GM19193 (cell line): ENCODE data around the gene SLC19A2.

Experiments used
- POLR2A ChIP-seq: IDR thresholded peaks from 4 replicates; pipeline ENCODE4 v1.6.1; 2011; ENCODE audit not compliant: insufficient read depth, insufficient read length; ENCODE audit errors: extremely low read depth

SLC19A2 gene

GRCh38 chr1:169485431-169486280 is at the start of gene SLC19A2:
SLC19A2 (minus strand) TSS chr1:169485944; CDS start chr1:169485766, 178 bp downstream.
- TF ChIP-seq POLR2A = peak; percentile 92

- no peak for TF ChIP-seq POLR2A
Measured at GRCh38 chr1:169534653-169535052, 48.9 kb upstream of the SLC19A2 start.

- no peak for TF ChIP-seq POLR2A
Measured at GRCh38 chr1:169530448-169530847, 44.7 kb upstream of the SLC19A2 start.

- no peak for TF ChIP-seq POLR2A
Measured at GRCh38 chr1:169529068-169529642, 43.4 kb upstream of the SLC19A2 start.

GRCh38 chr1:169528215-169529067 is 42.7 kb upstream of the SLC19A2 start:
- no peak for TF ChIP-seq POLR2A

- no peak for TF ChIP-seq POLR2A
Measured at GRCh38 chr1:169527451-169528214, 41.9 kb upstream of the SLC19A2 start.

GRCh38 chr1:169527001-169527400 is 41.3 kb upstream of the SLC19A2 start:
- no peak for TF ChIP-seq POLR2A

GRCh38 chr1:169526120-169526832 is 40.5 kb upstream of the SLC19A2 start:
- no peak for TF ChIP-seq POLR2A

GRCh38 chr1:169525391-169525790 is 39.6 kb upstream of the SLC19A2 start:
- no peak for TF ChIP-seq POLR2A

- TF ChIP-seq POLR2A = no peak
Measured at GRCh38 chr1:169523904-169524303, 38.2 kb upstream of the SLC19A2 start.

- TF ChIP-seq POLR2A = no peak
Measured at GRCh38 chr1:169521226-169521625, 35.5 kb upstream of the SLC19A2 start.

- no peak for TF ChIP-seq POLR2A
Measured at GRCh38 chr1:169517558-169518186, 31.9 kb upstream of the SLC19A2 start.

- no peak for TF ChIP-seq POLR2A
Measured at GRCh38 chr1:169515641-169516040, 29.9 kb upstream of the SLC19A2 start.

- TF ChIP-seq POLR2A = no peak
Measured at GRCh38 chr1:169514566-169515270, 29.0 kb upstream of the SLC19A2 start.

- no peak for TF ChIP-seq POLR2A
Measured at GRCh38 chr1:169513208-169513607, 27.5 kb upstream of the SLC19A2 start.
